K562 (cell line): Measurements from ENCODE around the gene CTSD. TPM values are rescaled to one million over a fixed set of nuclear protein-coding genes. Genes with fewer than 3 reads are reported as not detected.

Experiments
- CC2D1A ChIP-seq: fragments of 450-650 bp; IDR thresholded peaks from 2 replicates; pipeline ENCODE4 v1.6.1; 2017; ENCODE audit warnings: mild to moderate bottlenecking
- KDM5B ChIP-seq: fragments of 200-600 bp; sonication (generic); IDR thresholded peaks from 2 replicates; pipeline ENCODE4 v1.6.1; 2012; ENCODE audit warnings: low read depth, mild to moderate bottlenecking, moderate library complexity, low read length, control low read depth, inconsistent platforms; ENCODE audit not compliant: insufficient replicate concordance
- MAFF ChIP-seq: IDR thresholded peaks from 2 replicates; pipeline ENCODE4 v1.6.1; 2012; ENCODE audit warnings: low read length, improper control_type of control experiment
- POLR2AphosphoS5 ChIP-seq: IDR thresholded peaks from 2 replicates; pipeline ENCODE4 v1.6.1; 2011; ENCODE audit warnings: mild to moderate bottlenecking, low read depth, low read length, moderate library complexity; ENCODE audit not compliant: control insufficient read depth, insufficient read depth
- POLR3G ChIP-seq: IDR thresholded peaks from 2 replicates; pipeline ENCODE4 v1.6.1; 2011; ENCODE audit not compliant: insufficient read length, insufficient replicate concordance; ENCODE audit errors: extremely low read depth
- RFX7 ChIP-seq: fragments of 250-450 bp; sonication (Bioruptor Pico); IDR thresholded peaks from 2 replicates; pipeline ENCODE4 v1.5.1; 2021; ENCODE audit warnings: mild to moderate bottlenecking
- SIRT6 ChIP-seq: IDR thresholded peaks from one replicate; pipeline ENCODE4 v1.6.1; 2012; ENCODE audit warnings: low read depth, mild to moderate bottlenecking, control low read depth, inconsistent platforms, low read length, moderate library complexity
- SMAD4 ChIP-seq: fragments of 250-450 bp; sonication (Bioruptor Pico); conservative IDR thresholded peaks from 2 replicates; pipeline ENCODE4 v1.8.0; 2021; ENCODE audit warnings: inconsistent platforms, mild to moderate bottlenecking, moderate library complexity
- SP2 ChIP-seq: IDR thresholded peaks from 2 replicates; pipeline ENCODE4 v1.6.1; 2011; ENCODE audit warnings: mild to moderate bottlenecking, low read depth, low read length, moderate library complexity; ENCODE audit not compliant: poor library complexity, severe bottlenecking; ENCODE audit errors: extremely low read depth
- TAF15 ChIP-seq: fragments of 200-400 bp; formaldehyde crosslinking; IDR thresholded peaks from 2 replicates; pipeline ENCODE4 v1.6.1; 2017; ENCODE audit warnings: mild to moderate bottlenecking, low read depth, low read length, moderate library complexity
- TARDBP ChIP-seq: fragments of 450-650 bp; IDR thresholded peaks from 2 replicates; pipeline ENCODE4 v1.6.1; 2016
- TBL1XR1 ChIP-seq, 2 experiments: IDR thresholded peaks; 2 replicates each; pipeline ENCODE4 v1.6.1; 2012; ENCODE audit warnings: improper control_type of control experiment in 2 of 2, low read length in 2 of 2, mild to moderate bottlenecking in 1 of 2
- ZBTB17 ChIP-seq: fragments of 450-650 bp; formaldehyde crosslinking; IDR thresholded peaks from 2 replicates; pipeline ENCODE4 v1.4.0; 2020; ENCODE audit warnings: mild to moderate bottlenecking
- ZNF699 ChIP-seq: fragments of 250-450 bp; sonication (Bioruptor Pico); IDR thresholded peaks from 2 replicates; pipeline ENCODE4 v1.8.0; 2021; ENCODE audit warnings: mild to moderate bottlenecking, moderate library complexity; ENCODE audit not compliant: insufficient replicate concordance
- polyA plus RNA-seq, 8 experiments: library from polyadenylated mRNA; depleted of rRNA in 4 of 8; stranded (reverse) in 5 of 8; unstranded in 3 of 8; fragments of >200 nt; fragmentation: Nextera tagmentation in 2 of 8; fragmentation: Illumina TruSeq in 1 of 8; extraction: Ambion mirVana in 2 of 8; extraction: Trizol in 1 of 8; gene quantifications; 2 replicates each; pipeline versions ENCODE4 v1.2.1 to v1.2.3, GENCODE V29; 2011 to 2014; ENCODE audit warnings: inconsistent platforms in 1 of 8, missing spikeins in 1 of 8
- total RNA-seq, 7 experiments: library from RNA; depleted of rRNA in 6 of 7; stranded (reverse); fragments of >200 nt in 6 of 7; fragmentation: Illumina TruSeq in 2 of 7; extraction: Trizol in 2 of 7; gene quantifications; 2 replicates each; pipeline versions ENCODE4 v1.2.1 to v1.2.3, GENCODE V29; 2011 to 2021; ENCODE audit warnings: low replicate concordance in 1 of 7
- TF ChIP-seq, protein P1 (sequence below), 2 experiments: fragments of 450-650 bp; IDR thresholded peaks; 2 replicates each; pipeline ENCODE4 v1.6.1; 2016; ENCODE audit warnings: mild to moderate bottlenecking in 2 of 2, borderline replicate concordance in 1 of 2, low read depth in 1 of 2, moderate library complexity in 1 of 2
- TF ChIP-seq, protein P2 (sequence below): fragments of 250-450 bp; sonication (Bioruptor Pico); IDR thresholded peaks from 2 replicates; pipeline ENCODE4 v1.5.0; 2021; ENCODE audit warnings: mild to moderate bottlenecking, borderline replicate concordance

CTSD gene
- total and polyA plus RNA-seq, 9 of the 15 experiments (the other 6 are each of a cell fraction or from before 2014, with no cell fraction given): 1.0 to 112 (median 40.9) TPM

DNA sequence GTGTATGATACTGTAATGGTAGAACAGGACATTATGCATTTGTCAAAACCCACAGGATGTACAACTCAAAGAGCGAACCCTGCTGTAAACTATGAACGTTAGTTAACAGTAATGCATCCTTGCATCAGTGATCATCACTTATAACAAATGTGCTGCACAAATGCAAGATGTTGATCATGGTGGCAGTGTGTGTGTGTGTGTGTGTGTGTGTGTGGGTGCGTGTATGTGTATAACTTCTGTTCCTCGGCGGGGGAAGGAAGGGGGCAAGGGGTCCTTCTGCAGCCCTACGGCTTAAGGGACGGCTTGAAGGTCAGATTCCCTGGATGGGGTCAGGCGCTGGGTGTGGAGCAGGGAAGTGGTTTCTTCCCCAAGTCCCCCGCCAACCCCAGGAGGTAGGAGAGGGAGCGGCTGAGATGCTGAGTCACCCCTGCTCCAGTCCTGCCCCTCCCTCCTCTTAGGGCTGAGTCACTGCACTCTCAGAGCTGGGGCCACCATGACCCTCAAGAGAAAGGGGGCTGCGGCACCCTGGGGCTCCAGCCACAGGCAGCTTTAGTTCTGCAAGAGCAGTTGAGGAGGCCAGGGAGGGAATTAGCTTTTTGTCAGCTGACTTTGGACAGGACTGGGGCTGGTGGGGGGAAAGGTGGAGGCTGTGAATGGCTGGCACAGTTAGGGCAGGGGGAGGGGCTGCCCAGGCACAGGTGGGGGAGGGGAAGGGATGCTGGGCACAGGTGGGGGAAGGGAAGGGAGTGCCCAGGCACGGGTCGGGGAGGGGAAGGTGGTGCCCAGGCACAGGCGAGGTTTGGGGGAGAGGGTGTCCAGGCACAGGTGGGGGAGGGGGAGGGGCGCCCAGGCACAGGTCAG, 8.8 kb upstream of the CTSD start (continued):
- TF ChIP-seq, protein P1, sequence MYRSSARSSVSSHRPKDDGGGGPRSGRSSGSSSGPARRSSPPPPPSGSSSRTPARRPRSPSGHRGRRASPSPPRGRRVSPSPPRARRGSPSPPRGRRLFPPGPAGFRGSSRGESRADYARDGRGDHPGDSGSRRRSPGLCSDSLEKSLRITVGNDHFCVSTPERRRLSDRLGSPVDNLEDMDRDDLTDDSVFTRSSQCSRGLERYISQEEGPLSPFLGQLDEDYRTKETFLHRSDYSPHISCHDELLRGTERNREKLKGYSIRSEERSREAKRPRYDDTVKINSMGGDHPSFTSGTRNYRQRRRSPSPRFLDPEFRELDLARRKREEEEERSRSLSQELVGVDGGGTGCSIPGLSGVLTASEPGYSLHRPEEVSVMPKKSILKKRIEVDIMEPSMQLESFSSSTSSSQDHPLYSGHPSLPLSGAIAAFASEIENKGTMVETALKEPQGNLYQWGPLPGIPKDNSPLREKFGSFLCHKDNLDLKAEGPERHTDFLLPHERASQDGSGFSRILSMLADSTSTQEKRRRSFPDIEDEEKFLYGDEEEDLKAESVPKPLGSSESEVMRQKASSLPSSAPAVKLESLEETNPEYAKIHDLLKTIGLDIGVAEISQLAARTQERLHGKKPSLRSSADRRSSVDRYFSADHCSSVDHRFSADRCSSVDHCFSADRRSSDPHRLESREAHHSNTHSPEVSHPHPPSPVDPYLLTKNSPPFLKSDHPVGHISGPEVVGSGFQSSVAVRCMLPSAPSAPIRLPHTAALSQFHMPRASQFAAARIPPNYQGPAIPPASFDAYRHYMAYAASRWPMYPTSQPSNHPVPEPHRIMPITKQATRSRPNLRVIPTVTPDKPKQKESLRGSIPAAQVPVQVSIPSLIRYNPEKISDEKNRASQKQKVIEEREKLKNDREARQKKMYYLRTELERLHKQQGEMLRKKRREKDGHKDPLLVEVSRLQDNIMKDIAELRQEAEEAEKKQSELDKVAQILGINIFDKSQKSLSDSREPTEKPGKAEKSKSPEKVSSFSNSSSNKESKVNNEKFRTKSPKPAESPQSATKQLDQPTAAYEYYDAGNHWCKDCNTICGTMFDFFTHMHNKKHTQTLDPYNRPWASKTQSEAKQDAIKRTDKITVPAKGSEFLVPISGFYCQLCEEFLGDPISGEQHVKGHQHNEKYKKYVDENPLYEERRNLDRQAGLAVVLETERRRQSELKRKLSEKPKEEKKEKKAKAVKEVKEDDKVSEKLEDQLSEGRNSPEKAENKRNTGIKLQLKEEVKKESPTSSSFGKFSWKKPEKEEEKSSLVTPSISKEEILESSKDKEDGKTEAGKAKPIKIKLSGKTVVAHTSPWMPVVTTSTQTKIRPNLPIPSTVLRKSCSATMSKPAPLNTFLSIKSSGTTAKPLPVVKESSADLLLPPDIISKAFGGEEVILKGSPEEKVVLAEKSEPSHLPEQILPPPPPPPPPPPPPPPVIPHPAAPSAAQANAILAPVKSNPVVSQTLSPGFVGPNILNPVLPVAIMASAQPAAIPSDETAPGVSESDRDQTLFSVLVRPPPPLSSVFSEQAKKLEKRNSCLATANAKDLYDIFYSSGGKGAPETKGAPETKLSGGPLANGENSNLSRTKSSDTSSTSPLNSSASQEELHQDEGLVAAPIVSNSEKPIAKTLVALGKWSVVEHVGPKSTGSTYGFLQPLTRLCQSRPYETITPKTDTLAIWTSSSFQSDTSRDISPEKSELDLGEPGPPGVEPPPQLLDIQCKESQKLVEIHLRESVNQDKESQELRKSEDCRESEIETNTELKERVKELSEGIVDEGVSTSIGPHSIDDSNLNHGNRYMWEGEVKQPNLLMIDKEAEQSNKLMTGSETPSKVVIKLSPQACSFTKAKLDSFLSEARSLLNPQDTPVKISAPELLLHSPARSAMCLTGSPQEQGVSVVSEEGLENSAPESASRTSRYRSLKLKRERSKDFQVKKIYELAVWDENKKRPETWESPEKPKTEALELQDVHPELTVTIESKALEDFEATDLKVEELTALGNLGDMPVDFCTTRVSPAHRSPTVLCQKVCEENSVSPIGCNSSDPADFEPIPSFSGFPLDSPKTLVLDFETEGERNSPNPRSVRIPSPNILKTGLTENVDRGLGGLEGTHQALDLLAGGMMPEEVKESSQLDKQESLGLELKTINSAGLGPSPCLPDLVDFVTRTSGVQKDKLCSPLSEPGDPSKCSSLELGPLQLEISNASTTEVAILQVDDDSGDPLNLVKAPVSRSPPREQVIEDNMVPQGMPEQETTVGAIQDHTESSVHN (IDR thresholded peaks at IDR 0.05; ENCODE audit: borderline replicate concordance in 1 of 2, low read depth in 1 of 2): 0 out of 4 replicates have a peak, but pooled peaks of 1 of the 2 experiments have one; percentile 61
- TF ChIP-seq POLR3G (no peak), MAFF (peak; percentile 92), SP2 (no peak), SIRT6 (no peak), KDM5B (peak; percentile 40), CC2D1A (no peak), TARDBP (no peak), ZNF699 (CRISPR knock-in tag) (no peak), ZBTB17 (0 out of 2 replicates have a peak, but pooled peaks have one; percentile 37), RFX7 (CRISPR knock-in tag) (no peak), SMAD4 (CRISPR knock-in tag) (0 out of 2 replicates have a peak, but pooled peaks have one; percentile 51), TAF15 (no peak), POLR2AphosphoS5 (no peak), TBL1XR1 (IDR thresholded peaks at IDR 0.05; ENCODE audit: low read length in 2 of 2) (peak in 1 of 2 experiments; percentile 20; a peak in 2 of 4 replicates)
- TF ChIP-seq, protein P2, sequence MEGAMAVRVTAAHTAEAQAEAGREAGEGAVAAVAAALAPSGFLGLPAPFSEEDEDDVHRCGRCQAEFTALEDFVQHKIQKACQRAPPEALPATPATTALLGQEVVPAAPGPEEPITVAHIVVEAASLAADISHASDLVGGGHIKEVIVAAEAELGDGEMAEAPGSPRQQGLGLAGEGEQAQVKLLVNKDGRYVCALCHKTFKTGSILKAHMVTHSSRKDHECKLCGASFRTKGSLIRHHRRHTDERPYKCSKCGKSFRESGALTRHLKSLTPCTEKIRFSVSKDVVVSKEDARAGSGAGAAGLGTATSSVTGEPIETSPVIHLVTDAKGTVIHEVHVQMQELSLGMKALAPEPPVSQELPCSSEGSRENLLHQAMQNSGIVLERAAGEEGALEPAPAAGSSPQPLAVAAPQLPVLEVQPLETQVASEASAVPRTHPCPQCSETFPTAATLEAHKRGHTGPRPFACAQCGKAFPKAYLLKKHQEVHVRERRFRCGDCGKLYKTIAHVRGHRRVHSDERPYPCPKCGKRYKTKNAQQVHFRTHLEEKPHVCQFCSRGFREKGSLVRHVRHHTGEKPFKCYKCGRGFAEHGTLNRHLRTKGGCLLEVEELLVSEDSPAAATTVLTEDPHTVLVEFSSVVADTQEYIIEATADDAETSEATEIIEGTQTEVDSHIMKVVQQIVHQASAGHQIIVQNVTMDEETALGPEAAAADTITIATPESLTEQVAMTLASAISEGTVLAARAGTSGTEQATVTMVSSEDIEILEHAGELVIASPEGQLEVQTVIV: no peak
